NT2/D1 (cell line): ENCODE measurements around the gene CCNJ.
"Not testable (repeated sequence)": the region's sequence is repeated elsewhere in the genome, so short reads cannot be mapped to it uniquely, and the experiment has no call there.

Experiments
- DNase-seq: peaks from one replicate; pipeline ENCODE4 v3.0.0-alpha.2; 2011; ENCODE audit warnings: low read depth, low spot score
- H3K27me3 ChIP-seq: 2 replicates; pipeline ENCODE4 v1.6.0; 2011; ENCODE audit warnings: mild to moderate bottlenecking; ENCODE audit not compliant: insufficient read length, insufficient read depth
- H3K36me3 ChIP-seq: 2 replicates; pipeline ENCODE4 v1.6.1; 2011; ENCODE audit warnings: mild to moderate bottlenecking, low read length, mixed read lengths; ENCODE audit not compliant: insufficient read depth, insufficient read length
- H3K4me1 ChIP-seq: 2 replicates; pipeline ENCODE4 v1.5.1; 2011; ENCODE audit not compliant: insufficient read depth, insufficient read length
- H3K4me3 ChIP-seq: 2 replicates; pipeline ENCODE4 v1.5.1; 2011; ENCODE audit warnings: low read depth; ENCODE audit not compliant: insufficient read length
- H3K9ac ChIP-seq: 2 replicates; pipeline ENCODE4 v1.6.0; 2011; ENCODE audit warnings: low read depth; ENCODE audit not compliant: insufficient read length
- H3K9me3 ChIP-seq: 2 replicates; pipeline ENCODE4 v1.5.1; 2011; ENCODE audit warnings: mild to moderate bottlenecking, low read length; ENCODE audit not compliant: insufficient read depth
- SUZ12 ChIP-seq: IDR thresholded peaks from 2 replicates; pipeline ENCODE4 v1.6.1; 2011; ENCODE audit not compliant: insufficient read length, insufficient read depth; ENCODE audit errors: extremely low read depth
- YY1 ChIP-seq: IDR thresholded peaks from 2 replicates; pipeline ENCODE4 v1.6.1; 2011; ENCODE audit not compliant: insufficient read length, insufficient read depth
- ZNF274 ChIP-seq: IDR thresholded peaks from 2 replicates; pipeline ENCODE4 v1.6.1; 2011; ENCODE audit warnings: mild to moderate bottlenecking, low read depth, low read length

CCNJ gene

DNA sequence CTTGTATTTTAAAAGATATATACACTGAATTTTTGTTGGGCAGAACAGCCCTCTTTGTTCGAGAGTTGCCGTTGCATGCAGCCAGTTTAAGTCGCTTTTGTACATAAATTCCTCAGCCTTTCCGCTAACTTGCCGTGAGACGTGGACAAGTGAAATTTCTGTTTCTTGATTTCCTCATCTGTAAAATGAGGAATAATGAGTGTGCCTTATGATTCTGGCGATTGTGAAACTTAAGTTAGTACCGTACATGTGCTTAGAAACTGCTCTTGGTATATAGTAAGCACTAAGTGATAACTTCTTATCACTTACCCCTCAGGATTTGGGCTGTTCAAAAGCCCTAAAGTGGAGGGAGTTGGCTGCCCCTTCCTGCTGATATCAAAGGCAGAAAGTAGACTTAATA is 1.4 kb downstream of the CCNJ start:
- peaks cover 27% of the 10 kb centered on the region for H3K36me3 ChIP-seq
- peaks cover 6% of the 10 kb centered on the region for H3K27me3 ChIP-seq
- DNase-seq = no peak
- H3K4me3 ChIP-seq = peak overlapping the region; percentile 65
- no peaks in the 10 kb centered on the region for H3K4me1 ChIP-seq
- peak overlapping the region; percentile 97 for H3K9ac ChIP-seq
- no peaks in the 10 kb centered on the region; the same call in 1 of the 2 replicates for H3K9me3 ChIP-seq
- TF ChIP-seq YY1 (no peak), SUZ12 (no peak), ZNF274 (no peak)

DNA sequence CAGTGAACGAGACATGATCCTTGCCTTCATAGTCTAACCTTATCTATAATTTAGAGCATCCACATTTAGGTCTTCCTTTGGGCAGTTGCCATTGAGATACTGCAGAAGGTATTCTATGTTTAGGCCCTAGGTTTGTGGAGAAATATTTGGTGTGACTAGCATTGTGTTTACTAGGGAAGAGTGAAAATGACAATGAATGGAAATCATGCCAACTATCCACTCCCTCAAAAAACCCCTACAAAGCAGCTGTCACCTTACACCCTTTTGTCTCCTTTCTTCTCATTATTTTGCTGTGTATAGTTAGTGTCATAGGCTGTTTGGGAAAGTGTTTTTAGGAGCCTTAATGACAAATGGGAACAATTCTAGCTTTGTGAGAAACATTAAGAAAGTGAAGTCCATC is 3.2 kb downstream of the CCNJ start:
- H3K9me3 ChIP-seq = no peaks in the 10 kb centered on the region; the same call in 1 of the 2 replicates
- H3K27me3 ChIP-seq = peaks cover 6% of the 10 kb centered on the region
- TF ChIP-seq SUZ12 (no peak), ZNF274 (no peak), YY1 (no peak)
- peaks cover 40% of the 10 kb centered on the region for H3K36me3 ChIP-seq
- DNase-seq = no peak
- no peak overlapping the region for H3K9ac ChIP-seq
- H3K4me3 ChIP-seq = no peak overlapping the region
- H3K4me1 ChIP-seq = no peaks in the 10 kb centered on the region

DNA sequence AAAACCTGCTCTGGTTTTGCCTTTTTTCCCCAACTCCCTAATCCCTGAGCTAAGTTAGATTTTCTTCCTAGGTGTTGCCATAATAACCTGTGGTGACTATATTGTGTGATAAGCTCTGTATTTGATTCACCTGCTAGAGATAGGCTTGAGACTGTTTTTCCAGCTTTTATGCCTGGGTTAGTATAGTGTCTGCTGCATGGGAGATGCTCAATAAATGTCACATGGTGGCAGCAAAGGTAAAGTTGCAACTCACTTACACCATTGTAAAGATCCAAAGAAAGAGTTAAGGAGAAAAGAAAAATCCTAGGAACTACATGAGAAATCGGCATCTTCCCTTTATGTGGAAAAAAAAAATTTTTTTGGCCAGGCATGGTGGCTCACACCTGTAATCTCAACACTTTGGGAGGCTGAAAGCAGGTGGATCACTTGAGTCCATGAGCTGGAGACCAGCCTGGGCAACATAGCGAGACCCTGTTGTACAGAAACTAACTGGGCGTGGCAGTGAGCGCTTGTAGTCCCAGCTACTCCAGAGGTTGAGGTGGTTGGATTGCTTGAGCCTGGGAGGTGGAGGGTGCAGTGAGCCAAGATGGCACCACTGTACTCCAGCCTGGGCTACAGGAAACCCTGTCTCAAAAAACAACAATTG is 3.7 kb downstream of the CCNJ start:
- Histone ChIP-seq H3K4me3 (no peak overlapping the region), H3K27me3 (peaks cover 6% of the 10 kb centered on the region), H3K36me3 (peaks cover 46% of the 10 kb centered on the region)

DNA sequence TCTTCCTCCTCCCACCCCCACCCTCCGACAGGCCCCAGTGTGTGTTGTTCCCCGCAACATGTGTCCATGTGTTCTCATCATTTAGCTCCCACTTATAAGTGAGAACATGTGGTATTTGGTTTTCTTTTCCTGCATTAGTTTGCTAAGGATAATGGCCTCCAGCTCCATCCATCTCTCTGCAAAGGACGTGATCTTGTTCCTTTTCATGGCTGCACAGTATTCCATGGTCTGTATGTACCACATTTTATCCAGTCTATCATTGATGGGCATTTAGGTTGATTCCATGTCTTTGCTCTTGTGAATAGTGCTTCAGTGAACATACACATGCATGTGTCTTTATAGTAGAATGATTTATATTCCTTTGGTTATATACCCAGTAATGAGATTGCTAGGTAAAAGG is 4.5 kb downstream of the CCNJ start:
- not testable (repeated sequence) for H3K27me3 ChIP-seq, DNase-seq, H3K4me1 ChIP-seq, H3K9ac ChIP-seq, H3K4me3 ChIP-seq, H3K9me3 ChIP-seq
- peaks cover 51% of the 10 kb centered on the region for H3K36me3 ChIP-seq

More for the DNA sequence above, 3.7 kb downstream of the CCNJ start:
- no peak for DNase-seq
- H3K9ac ChIP-seq = no peak overlapping the region
- TF ChIP-seq ZNF274 = no peak
- no peak for TF ChIP-seq SUZ12
- TF ChIP-seq YY1 = no peak
- H3K4me1 ChIP-seq = no peaks in the 10 kb centered on the region
- H3K9me3 ChIP-seq = no peaks in the 10 kb centered on the region; the same call in 1 of the 2 replicates

DNA sequence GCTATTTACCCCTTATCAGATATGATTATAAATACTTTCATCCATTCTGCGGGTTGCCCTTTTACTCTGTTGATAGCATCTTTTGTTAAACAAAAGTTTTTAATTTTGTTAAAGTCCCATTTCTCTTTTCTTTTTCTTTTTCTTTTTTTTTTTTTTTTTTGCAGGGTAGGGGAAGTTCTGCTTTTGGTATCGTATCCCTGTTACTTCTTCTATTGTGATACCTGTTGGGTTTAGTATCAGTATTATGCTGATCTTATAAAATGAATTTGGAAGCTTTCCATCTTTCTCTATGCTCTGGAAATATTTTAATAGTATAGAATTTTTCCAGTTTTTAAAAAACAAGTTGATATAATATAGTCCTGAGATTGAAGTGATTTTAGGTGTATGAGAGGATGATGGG is 6.0 kb downstream of the CCNJ start:
- no peaks in the 10 kb centered on the region for H3K4me1 ChIP-seq
- H3K27me3 ChIP-seq = no peaks in the 10 kb centered on the region
- H3K9ac ChIP-seq = no peak overlapping the region
- no peak for DNase-seq
- no peak overlapping the region for H3K4me3 ChIP-seq
- H3K36me3 ChIP-seq = peaks cover 51% of the 10 kb centered on the region
- TF ChIP-seq YY1 = no peak
- no peak for TF ChIP-seq ZNF274
- no peak for TF ChIP-seq SUZ12
- H3K9me3 ChIP-seq = no peaks in the 10 kb centered on the region

DNA sequence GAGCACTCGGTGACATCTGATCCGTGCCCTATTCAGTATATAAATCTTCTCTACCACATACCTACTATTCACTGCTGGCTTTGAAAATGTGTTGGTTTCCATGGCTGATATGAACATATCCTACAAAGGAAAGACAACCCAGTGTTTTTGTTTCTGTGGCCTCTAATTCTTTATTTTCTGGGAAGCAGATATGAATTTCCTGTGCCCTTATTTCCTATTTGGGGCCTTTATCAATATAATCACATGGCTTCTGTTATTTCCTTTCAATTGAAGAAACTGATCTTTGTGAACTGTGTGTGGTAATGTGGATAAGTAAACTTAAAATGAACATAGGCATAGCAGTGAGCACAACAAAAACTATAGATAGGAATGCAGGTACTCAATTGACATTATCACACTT is 10.6 kb downstream of the CCNJ start:
- H3K9me3 ChIP-seq = no peaks in the 10 kb centered on the region
- H3K36me3 ChIP-seq = peaks cover 52% of the 10 kb centered on the region
- TF ChIP-seq SUZ12 (no peak), YY1 (no peak), ZNF274 (no peak)
- no peak overlapping the region for H3K4me3 ChIP-seq
- no peaks in the 10 kb centered on the region for H3K4me1 ChIP-seq
- no peaks in the 10 kb centered on the region for H3K27me3 ChIP-seq
- no peak for DNase-seq
- H3K9ac ChIP-seq = no peak overlapping the region

DNA sequence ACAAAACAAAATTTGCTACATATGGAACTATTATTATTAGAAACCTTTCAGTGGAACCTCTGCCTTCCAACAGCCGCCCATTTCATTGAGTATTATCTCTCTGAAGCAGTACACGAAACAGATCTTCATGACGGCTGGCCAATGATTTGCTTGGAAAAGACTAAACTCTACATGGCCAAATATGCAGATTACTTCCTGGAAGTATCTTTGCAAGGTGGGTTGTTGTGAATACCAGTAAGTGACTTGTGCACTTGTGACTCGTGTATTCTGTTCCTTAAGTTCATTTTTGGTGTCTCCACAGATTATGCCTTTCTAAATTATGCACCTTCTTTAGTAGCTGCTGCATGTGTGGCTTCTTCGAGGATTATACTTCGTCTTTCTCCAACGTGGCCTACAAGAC is 13.4 kb downstream of the CCNJ start:
- H3K27me3 ChIP-seq = no peaks in the 10 kb centered on the region
- peaks cover 43% of the 10 kb centered on the region for H3K36me3 ChIP-seq
- no peak for DNase-seq
- no peak overlapping the region for H3K4me3 ChIP-seq
- TF ChIP-seq ZNF274 (no peak), SUZ12 (no peak), YY1 (no peak)
- H3K9ac ChIP-seq = no peak overlapping the region
- H3K9me3 ChIP-seq = no peaks in the 10 kb centered on the region
- H3K4me1 ChIP-seq = no peaks in the 10 kb centered on the region
